SW 1271 (cell line): ENCODE results near the gene CRIM1.
"Not testable (repeated sequence)": the region's sequence is repeated elsewhere in the genome, so short reads cannot be mapped to it uniquely, and the experiment has no call there.

Experiments used
- DNase-seq, 2 experiments: peaks; one replicate each; lab custom pipeline; 2025; lab: John Stamatoyannopoulos, UW

The CRIM1 gene

GRCh38 chr2:36352701-36353100 lies 2.9 kb upstream of the CRIM1 start:
- DNase-seq: peak; percentile 30 to 36

GRCh38 chr2:36354811-36355150 lies 797 bp upstream of the CRIM1 start:
- DNase-seq: peak in 1 of 2 experiments; percentile 48

- no peak for DNase-seq
Observed at GRCh38 chr2:36355890-36356297, 316 bp downstream of the CRIM1 start.

GRCh38 chr2:36356298-36356989 lies 866 bp downstream of the CRIM1 start:
- DNase-seq: no peak

GRCh38 chr2:36356990-36357846 lies 1.6 kb downstream of the CRIM1 start:
- no peak for DNase-seq

GRCh38 chr2:36357847-36358659 lies 2.5 kb downstream of the CRIM1 start:
- DNase-seq: peak; percentile 69 to 94

GRCh38 chr2:36359067-36359466 lies 3.5 kb downstream of the CRIM1 start:
- DNase-seq: peak in 1 of 2 experiments; percentile 47

- no peak for DNase-seq
Observed at GRCh38 chr2:36360063-36360462, 4.5 kb downstream of the CRIM1 start.

GRCh38 chr2:36360834-36361233 lies 5.3 kb downstream of the CRIM1 start:
- DNase-seq: no peak

- no peak for DNase-seq
Observed at GRCh38 chr2:36361396-36361795, 5.8 kb downstream of the CRIM1 start.

GRCh38 chr2:36362291-36362690 lies 6.7 kb downstream of the CRIM1 start:
- DNase-seq: no peak

GRCh38 chr2:36363085-36363484 lies 7.5 kb downstream of the CRIM1 start:
- DNase-seq: not testable (repeated sequence)

- DNase-seq: no peak
Observed at GRCh38 chr2:36366491-36367120, 11.0 kb downstream of the CRIM1 start.

GRCh38 chr2:36367486-36367885 lies 11.9 kb downstream of the CRIM1 start:
- no peak for DNase-seq

GRCh38 chr2:36367895-36368353 lies 12.3 kb downstream of the CRIM1 start:
- DNase-seq: no peak

GRCh38 chr2:36368438-36368837 lies 12.9 kb downstream of the CRIM1 start:
- DNase-seq: no peak

GRCh38 chr2:36369163-36369562 lies 13.6 kb downstream of the CRIM1 start:
- DNase-seq: no peak

GRCh38 chr2:36369716-36370115 lies 14.1 kb downstream of the CRIM1 start:
- DNase-seq: no peak

- no peak for DNase-seq
Observed at GRCh38 chr2:36370281-36370680, 14.7 kb downstream of the CRIM1 start.

- DNase-seq: peak; percentile 66 to 81
Observed at GRCh38 chr2:36371070-36371874, 15.7 kb downstream of the CRIM1 start.

GRCh38 chr2:36371928-36372391 lies 16.4 kb downstream of the CRIM1 start:
- peak; percentile 76 to 91 for DNase-seq
